ENCODE measurements around the gene ZNF227.
"Not testable (repeated sequence)": the region's sequence is repeated elsewhere in the genome, so short reads cannot be mapped to it uniquely, and the experiment has no call there.

ZNF227 gene

GRCh38 chr19:44212250-44212865 is at the start of gene ZNF227:
ZNF227 (plus strand) TSS chr19:44212532; CDS start chr19:44217793, 5,261 bp downstream.
- DNase-seq = peak; percentile 84

GRCh38 chr19:44163789-44164188 is 48.5 kb upstream of the ZNF227 start:
- no peak for DNase-seq

GRCh38 chr19:44164327-44164672 is 48.0 kb upstream of the ZNF227 start:
- no peak for DNase-seq

- DNase-seq = peak; percentile 97
Observed at GRCh38 chr19:44164673-44165512, 47.4 kb upstream of the ZNF227 start, which contains the start of gene ZNF226. ZNF226 (plus strand) TSS chr19:44165100; CDS start chr19:44170081, 4,981 bp downstream.

- not testable (repeated sequence) for DNase-seq
Observed at GRCh38 chr19:44170660-44171059, 41.7 kb upstream of the ZNF227 start.

GRCh38 chr19:44176590-44176989 is 35.7 kb upstream of the ZNF227 start:
- DNase-seq = no peak

- DNase-seq = no peak
Observed at GRCh38 chr19:44180968-44181367, 31.4 kb upstream of the ZNF227 start.

GRCh38 chr19:44182145-44182544 is 30.2 kb upstream of the ZNF227 start:
- DNase-seq = no peak

- DNase-seq = no peak
Observed at GRCh38 chr19:44190020-44190419, 22.3 kb upstream of the ZNF227 start.

- DNase-seq = no peak
Observed at GRCh38 chr19:44192127-44192526, 20.2 kb upstream of the ZNF227 start.

GRCh38 chr19:44196772-44197171 is 15.6 kb upstream of the ZNF227 start:
- no peak for DNase-seq

- DNase-seq = no peak
Observed at GRCh38 chr19:44202470-44202869, 9.9 kb upstream of the ZNF227 start.

GRCh38 chr19:44202974-44203373 is 9.4 kb upstream of the ZNF227 start:
- DNase-seq = no peak

GRCh38 chr19:44203877-44204276 is 8.5 kb upstream of the ZNF227 start:
- DNase-seq = not testable (repeated sequence)

- DNase-seq = no peak
Observed at GRCh38 chr19:44204772-44205171, 7.6 kb upstream of the ZNF227 start.

GRCh38 chr19:44207126-44207803 is 5.1 kb upstream of the ZNF227 start:
- peak; percentile 91 for DNase-seq

- DNase-seq = peak; percentile 37
Observed at GRCh38 chr19:44212866-44213346, 574 bp downstream of the ZNF227 start.

- DNase-seq = not testable (repeated sequence)
Observed at GRCh38 chr19:44219926-44220325, 7.6 kb downstream of the ZNF227 start.

- DNase-seq = not testable (repeated sequence)
Observed at GRCh38 chr19:44220761-44221160, 8.4 kb downstream of the ZNF227 start.

- not testable (repeated sequence) for DNase-seq
Observed at GRCh38 chr19:44221291-44221690, 9.0 kb downstream of the ZNF227 start.

GRCh38 chr19:44228318-44228717 is 16.0 kb downstream of the ZNF227 start:
- DNase-seq = no peak

- DNase-seq = no peak
Observed at GRCh38 chr19:44232867-44233266, 20.5 kb downstream of the ZNF227 start.

- no peak for DNase-seq
Observed at GRCh38 chr19:44236384-44236783, 24.1 kb downstream of the ZNF227 start.

- DNase-seq = not testable (repeated sequence)
Observed at GRCh38 chr19:44252332-44252731, 40.0 kb downstream of the ZNF227 start.
